HG03159 (cell line): ENCODE data around the gene SCP2.

Source experiments
- ATAC-seq: cut with Tn5 transposase; IDR thresholded peaks from one replicate; pipeline ENCODE4 v1.9.1; 2021; ENCODE audit warnings: mild to moderate bottlenecking, moderate library complexity; ENCODE audit not compliant: unreplicated experiment

SCP2 gene

GRCh38 chr1:53066488-53066887 is 139.4 kb downstream of the SCP2 start:
- no peak for ATAC-seq

GRCh38 chr1:53066891-53067738 is 140.0 kb downstream of the SCP2 start:
- ATAC-seq: no peak

GRCh38 chr1:53067886-53068285 is 140.8 kb downstream of the SCP2 start:
- ATAC-seq: no peak

GRCh38 chr1:53068314-53069099 is 141.4 kb downstream of the SCP2 start:
- no peak for ATAC-seq

GRCh38 chr1:53069265-53069662 is 142.2 kb downstream of the SCP2 start:
- ATAC-seq: no peak

- ATAC-seq: no peak
Measured at GRCh38 chr1:53069663-53070327, 142.7 kb downstream of the SCP2 start.

- no peak for ATAC-seq
Measured at GRCh38 chr1:53070621-53071020, 143.5 kb downstream of the SCP2 start.

GRCh38 chr1:53071167-53071865 is 144.2 kb downstream of the SCP2 start:
- ATAC-seq: no peak

- no peak for ATAC-seq
Measured at GRCh38 chr1:53071915-53072314, 144.8 kb downstream of the SCP2 start.

- ATAC-seq: no peak
Measured at GRCh38 chr1:53073287-53073686, 146.2 kb downstream of the SCP2 start.

- no peak for ATAC-seq
Measured at GRCh38 chr1:53073868-53074311, 146.8 kb downstream of the SCP2 start.

GRCh38 chr1:53074313-53075154 is 147.5 kb downstream of the SCP2 start:
- no peak for ATAC-seq

GRCh38 chr1:53075206-53075605 is 148.1 kb downstream of the SCP2 start:
- ATAC-seq: no peak

- ATAC-seq: no peak
Measured at GRCh38 chr1:53075761-53076163, 148.7 kb downstream of the SCP2 start.

- no peak for ATAC-seq
Measured at GRCh38 chr1:53076165-53076564, 149.1 kb downstream of the SCP2 start.

- no peak for ATAC-seq
Measured at GRCh38 chr1:53076721-53077598, 149.9 kb downstream of the SCP2 start.

GRCh38 chr1:53077599-53077965 is 150.5 kb downstream of the SCP2 start:
- ATAC-seq: no peak

GRCh38 chr1:53078333-53079101 is 151.4 kb downstream of the SCP2 start:
- ATAC-seq: no peak
